WERI-Rb-1 (cell line): Measurements from ENCODE around the gene PPP1R3F.
"Not testable (repeated sequence)": the region's sequence is repeated elsewhere in the genome, so short reads cannot be mapped to it uniquely, and the experiment has no call there.

Experiments
- DNase-seq: peaks from one replicate; pipeline ENCODE4 v3.0.0-alpha.2; 2020
- H3K27ac ChIP-seq: fragments of 250-450 bp; sonication (Bioruptor Pico); 2 replicates; pipeline ENCODE4 v1.5.1; 2020; ENCODE audit warnings: mild to moderate bottlenecking, moderate library complexity
- H3K27me3 ChIP-seq: fragments of 250-450 bp; sonication (Bioruptor Pico); 2 replicates; pipeline ENCODE4 v1.5.1; 2021; ENCODE audit warnings: mild to moderate bottlenecking, low read depth, moderate library complexity; ENCODE audit not compliant: insufficient read depth, severe bottlenecking
- H3K36me3 ChIP-seq: fragments of 250-450 bp; sonication (Bioruptor Pico); 2 replicates; pipeline ENCODE4 v1.5.1; 2020; ENCODE audit warnings: mild to moderate bottlenecking, moderate library complexity
- H3K4me3 ChIP-seq: 2 replicates; pipeline ENCODE4 v1.5.1; 2011; ENCODE audit warnings: low read depth, mild to moderate bottlenecking, control low read depth, low read length
- H3K9me3 ChIP-seq: fragments of 250-450 bp; sonication (Bioruptor Pico); 2 replicates; pipeline ENCODE4 v1.5.1; 2021; ENCODE audit warnings: mild to moderate bottlenecking, moderate library complexity; ENCODE audit not compliant: severe bottlenecking
- TF ChIP-seq, protein P1 (sequence below): IDR thresholded peaks from 2 replicates; pipeline ENCODE4 v1.5.1; 2011; ENCODE audit warnings: low read depth, mild to moderate bottlenecking, control low read depth, inconsistent platforms, low read length

Gene PPP1R3F

DNA sequence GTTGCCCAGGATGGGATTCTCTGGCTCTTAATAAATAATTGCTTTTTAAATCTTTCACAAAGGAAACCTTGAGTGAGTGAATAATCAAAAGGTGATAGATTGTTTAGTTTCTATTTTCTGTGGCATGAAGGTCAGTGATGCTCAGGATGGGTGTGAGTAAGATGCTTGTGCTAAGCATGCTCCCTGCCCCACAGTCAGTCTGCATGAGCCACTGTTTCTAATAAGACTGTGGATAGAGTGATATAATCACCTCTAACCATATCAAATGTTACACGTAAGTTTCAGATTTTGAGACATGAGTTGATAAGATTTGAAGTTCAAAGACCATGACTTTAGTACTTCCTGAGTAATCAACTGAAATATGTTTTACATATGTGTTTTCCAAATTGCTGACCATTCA, 31.1 kb downstream of the PPP1R3F start:
- TF ChIP-seq, protein P1, sequence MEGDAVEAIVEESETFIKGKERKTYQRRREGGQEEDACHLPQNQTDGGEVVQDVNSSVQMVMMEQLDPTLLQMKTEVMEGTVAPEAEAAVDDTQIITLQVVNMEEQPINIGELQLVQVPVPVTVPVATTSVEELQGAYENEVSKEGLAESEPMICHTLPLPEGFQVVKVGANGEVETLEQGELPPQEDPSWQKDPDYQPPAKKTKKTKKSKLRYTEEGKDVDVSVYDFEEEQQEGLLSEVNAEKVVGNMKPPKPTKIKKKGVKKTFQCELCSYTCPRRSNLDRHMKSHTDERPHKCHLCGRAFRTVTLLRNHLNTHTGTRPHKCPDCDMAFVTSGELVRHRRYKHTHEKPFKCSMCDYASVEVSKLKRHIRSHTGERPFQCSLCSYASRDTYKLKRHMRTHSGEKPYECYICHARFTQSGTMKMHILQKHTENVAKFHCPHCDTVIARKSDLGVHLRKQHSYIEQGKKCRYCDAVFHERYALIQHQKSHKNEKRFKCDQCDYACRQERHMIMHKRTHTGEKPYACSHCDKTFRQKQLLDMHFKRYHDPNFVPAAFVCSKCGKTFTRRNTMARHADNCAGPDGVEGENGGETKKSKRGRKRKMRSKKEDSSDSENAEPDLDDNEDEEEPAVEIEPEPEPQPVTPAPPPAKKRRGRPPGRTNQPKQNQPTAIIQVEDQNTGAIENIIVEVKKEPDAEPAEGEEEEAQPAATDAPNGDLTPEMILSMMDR: no peak
- peaks cover 51% of the 10 kb centered on the region for H3K27me3 ChIP-seq

DNA sequence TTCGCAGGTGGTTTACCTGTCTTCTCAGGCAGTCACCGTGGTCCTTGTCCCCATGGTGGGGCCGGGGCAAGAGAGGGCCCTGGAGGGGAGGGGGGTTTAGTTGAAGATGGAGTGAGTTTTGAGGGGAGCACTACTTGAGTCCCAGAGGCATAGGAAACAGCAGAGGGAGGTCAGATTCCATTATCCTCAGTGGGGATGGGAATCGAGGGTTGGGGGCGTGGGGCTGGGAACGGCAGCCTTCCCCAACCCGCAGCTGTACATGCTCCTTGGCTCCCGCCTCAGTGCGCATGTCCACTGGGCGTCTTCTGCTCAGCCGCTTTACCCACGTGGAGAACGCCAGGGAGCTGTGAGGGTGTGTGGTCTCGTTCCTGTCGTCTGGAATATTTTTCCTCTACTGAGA, 33.8 kb downstream of the PPP1R3F start, which contains the start of gene GAGE10:
GAGE10 (plus strand) TSS at position 301 of the 400 bp plus-strand sequence. CDS start 1,214 bp downstream, outside the sequence.
- Histone ChIP-seq H3K27ac (no peak within 1 kb of the TSS), H3K4me3 (no peak within 1 kb of the TSS), H3K27me3 (peaks cover 62% of the 10 kb centered on the region), H3K9me3 (no peaks in the 10 kb centered on the region), H3K36me3 (no peaks in the 10 kb centered on the region)
- TF ChIP-seq, protein P1: no peak
- no peak for DNase-seq

More for the DNA sequence above, 31.1 kb downstream of the PPP1R3F start:
- DNase-seq: no peak
- Histone ChIP-seq H3K4me3 (no peak overlapping the region), H3K27ac (no peak overlapping the region), H3K36me3 (no peaks in the 10 kb centered on the region), H3K9me3 (no peaks in the 10 kb centered on the region)

DNA sequence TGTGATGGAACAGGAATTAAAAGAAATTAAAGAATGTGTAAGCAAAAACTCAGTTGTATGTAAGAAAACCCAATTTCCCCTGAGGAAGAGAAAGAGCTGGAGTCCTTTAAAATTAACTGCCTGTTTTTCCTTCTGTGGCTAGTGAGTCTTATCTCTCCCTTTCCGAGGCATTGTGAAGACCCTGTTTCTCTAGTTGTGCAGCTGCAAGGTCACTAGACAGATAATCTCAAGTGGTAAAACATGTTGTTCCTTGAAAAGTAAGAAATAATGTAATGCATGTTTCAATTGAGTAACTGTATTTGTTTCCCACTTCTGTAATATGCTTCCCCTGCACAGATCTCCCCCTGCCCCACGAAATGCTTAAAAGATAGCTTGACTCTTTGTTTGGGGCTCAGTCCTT, 38.2 kb downstream of the PPP1R3F start:
- not testable (repeated sequence) for H3K4me3 ChIP-seq

DNA sequence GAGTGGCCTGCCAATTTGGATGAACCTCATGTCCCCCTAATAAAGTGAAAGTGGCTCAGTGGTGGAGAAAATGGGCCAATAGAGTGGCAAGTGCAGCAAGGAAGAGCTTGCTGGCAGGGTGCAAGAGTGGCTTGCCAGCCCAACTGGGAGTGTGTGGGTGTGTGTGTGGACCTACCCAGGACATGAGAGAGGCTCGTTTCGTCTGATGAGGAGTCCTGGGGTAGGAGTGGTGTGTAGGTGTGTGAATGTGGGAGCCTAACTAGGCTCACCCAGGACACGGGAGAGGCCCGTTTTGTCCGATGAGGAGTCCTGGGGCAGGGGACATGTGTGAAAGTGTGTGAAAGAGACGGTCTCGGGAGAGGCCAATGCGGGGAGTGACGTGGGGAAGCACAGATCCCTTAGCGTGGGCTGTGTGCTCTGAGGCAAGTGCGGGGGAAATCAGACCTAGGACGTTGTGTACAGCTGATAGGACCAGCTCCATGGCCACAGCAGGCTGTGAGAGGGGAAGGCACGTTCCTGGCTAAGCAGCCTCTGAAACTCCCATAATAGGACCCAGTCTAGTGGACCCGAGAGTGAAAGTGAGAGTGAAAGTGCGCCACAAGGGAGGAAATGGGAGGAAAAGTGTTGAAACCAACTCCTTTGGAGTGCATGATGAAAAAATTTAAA, 39.1 kb downstream of the PPP1R3F start:
- H3K27me3 ChIP-seq: peaks cover 71% of the 10 kb centered on the region
- H3K27ac ChIP-seq: no peak overlapping the region
- no peak for DNase-seq
- no peak overlapping the region for H3K4me3 ChIP-seq
- no peaks in the 10 kb centered on the region for H3K9me3 ChIP-seq
- TF ChIP-seq, protein P1: no peak
- H3K36me3 ChIP-seq: no peaks in the 10 kb centered on the region

More for the DNA sequence above, 38.2 kb downstream of the PPP1R3F start:
- not testable (repeated sequence) for DNase-seq, H3K36me3 ChIP-seq, H3K27ac ChIP-seq, H3K9me3 ChIP-seq
- H3K27me3 ChIP-seq: peaks cover 74% of the 10 kb centered on the region

DNA sequence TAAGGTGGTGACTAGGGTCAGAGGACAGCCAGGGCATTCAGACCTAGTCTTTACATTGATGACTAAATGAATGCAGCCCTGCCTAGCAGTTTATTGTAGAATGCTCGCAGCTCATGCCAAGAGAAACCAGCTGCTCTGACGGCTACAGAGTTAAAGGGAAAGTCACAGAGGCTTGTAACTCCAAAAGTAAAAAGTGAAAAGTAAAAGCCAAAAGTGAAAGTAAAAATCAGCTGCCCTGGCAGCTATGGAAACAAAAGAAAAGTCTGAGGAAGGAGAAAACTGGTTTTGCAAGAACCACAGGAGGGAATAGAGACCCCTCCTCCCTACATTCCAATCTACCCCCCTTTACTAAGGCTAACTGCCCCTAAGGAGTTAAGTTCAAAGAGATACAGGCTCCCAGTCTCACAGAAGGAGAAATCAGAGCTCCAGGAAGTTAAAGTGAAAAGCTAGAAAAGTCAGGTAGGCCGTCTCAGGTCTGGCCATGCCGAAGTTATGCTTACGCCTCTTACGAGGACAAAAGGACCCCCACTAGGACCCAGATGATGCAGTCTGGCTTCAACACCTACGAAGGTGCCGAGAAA, 39.9 kb downstream of the PPP1R3F start:
- H3K27ac ChIP-seq: no peak overlapping the region
- DNase-seq: no peak
- H3K36me3 ChIP-seq: no peaks in the 10 kb centered on the region
- no peak overlapping the region for H3K4me3 ChIP-seq
- TF ChIP-seq, protein P1: no peak
- H3K9me3 ChIP-seq: no peaks in the 10 kb centered on the region
- H3K27me3 ChIP-seq: peaks cover 67% of the 10 kb centered on the region

DNA sequence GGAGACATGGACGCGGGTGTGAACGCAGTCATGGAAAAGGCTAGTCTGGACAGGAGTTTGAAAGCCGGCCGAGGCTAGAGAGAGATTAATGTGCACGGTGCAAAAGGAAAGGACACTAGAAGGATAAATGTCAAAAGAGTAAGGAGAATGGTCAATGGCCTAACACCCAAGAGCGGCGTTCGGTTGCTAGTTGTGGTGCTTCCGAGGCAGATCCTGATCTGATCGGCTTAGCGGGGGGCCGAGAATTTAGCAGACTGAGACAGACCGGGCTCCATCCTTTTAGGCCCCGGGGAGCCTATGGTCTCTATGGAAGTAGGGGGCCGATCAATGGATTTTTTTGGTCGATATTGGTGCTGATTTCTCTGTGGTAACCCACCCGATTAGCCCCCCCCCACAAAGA, 40.8 kb downstream of the PPP1R3F start:
- no peak overlapping the region for H3K4me3 ChIP-seq
- TF ChIP-seq, protein P1: no peak
- H3K9me3 ChIP-seq: no peaks in the 10 kb centered on the region
- peaks cover 68% of the 10 kb centered on the region for H3K27me3 ChIP-seq
- no peak for DNase-seq
- no peak overlapping the region for H3K27ac ChIP-seq
- H3K36me3 ChIP-seq: no peaks in the 10 kb centered on the region
